SK-N-SH (cell line): ENCODE measurements around the gene MYO1F. TPM values are rescaled to one million over a fixed set of nuclear protein-coding genes. Genes with fewer than 3 reads are reported as not detected.

Experiments
- CTCF ChIA-PET: fragments of 300-600, 350-600 bp; formaldehyde crosslinking; extraction: SDS; loops from one replicate; lab custom pipeline; 2021; lab: Yijun Ruan, JAX
- POLR2A ChIA-PET: fragments of 350-600 bp; sonication (Branson Sonifier 250); formaldehyde crosslinking; extraction: SDS; loops from one replicate; lab custom pipeline; 2020; ENCODE audit warnings: antibody characterized with exemption, inconsistent platforms; lab: Yijun Ruan, JAX
- DNase-seq: peaks from one replicate; pipeline ENCODE4 v3.0.0; 2012
- H2AFZ ChIP-seq: fragments of 200-600 bp; sonication (generic); 2 replicates; pipeline ENCODE4 v1.8.1; 2016; ENCODE audit warnings: antibody characterized with exemption, mild to moderate bottlenecking, low read depth
- H3F3A ChIP-seq: fragments of 200-600 bp; sonication (generic); replicated peaks from 2 replicates; pipeline ENCODE3; 2016; ENCODE audit warnings: antibody characterized with exemption, mild to moderate bottlenecking; ENCODE audit not compliant: insufficient read depth
- H3K27ac ChIP-seq, 2 experiments: fragments of 200-500 bp in 1 of 2; fragments of 200-600 bp in 1 of 2; sonication (Bioruptor generic) in 1 of 2; sonication (generic), shearing (Covaris generic) in 1 of 2; 2 replicates each; pipeline versions ENCODE4 v1.5.1 to v1.6.1; 2014 to 2016; ENCODE audit warnings: low read depth in 2 of 2, inconsistent platforms in 1 of 2, low read length in 1 of 2, mild to moderate bottlenecking in 1 of 2, mixed read lengths in 1 of 2
- H3K27me3 ChIP-seq: fragments of 200-600 bp; sonication (generic), shearing (Covaris generic); 2 replicates; pipeline ENCODE4 v1.6.1; 2016; ENCODE audit warnings: mixed run types; ENCODE audit not compliant: insufficient read depth
- H3K36me3 ChIP-seq, 2 experiments: fragments of 200-500 bp in 1 of 2; fragments of 200-600 bp in 1 of 2; sonication (Bioruptor generic) in 1 of 2; sonication (generic) in 1 of 2; replicated peaks in 1 of 2; 2 replicates each; pipeline versions ENCODE3 to v1.5.1; 2014 to 2016; ENCODE audit warnings: low read length in 1 of 2, mild to moderate bottlenecking in 1 of 2; ENCODE audit not compliant: insufficient read depth in 2 of 2, control insufficient read depth in 1 of 2
- H3K4me1 ChIP-seq, 2 experiments: fragments of 200-500 bp in 1 of 2; fragments of 200-600 bp in 1 of 2; sonication (Bioruptor generic) in 1 of 2; sonication (generic), shearing (Covaris generic) in 1 of 2; 2 replicates each; pipeline versions ENCODE4 v1.5.1 to v1.6.1; 2014 to 2016; ENCODE audit warnings: low read depth in 1 of 2, low read length in 1 of 2, mixed run types in 1 of 2; ENCODE audit not compliant: insufficient read depth in 2 of 2, control insufficient read depth in 1 of 2
- H3K4me2 ChIP-seq: fragments of 200-600 bp; sonication (generic), shearing (Covaris generic); 2 replicates; pipeline ENCODE4 v1.6.1; 2017; ENCODE audit warnings: mixed run types
- H3K4me3 ChIP-seq, 2 experiments: fragments of 200-500 bp in 1 of 2; fragments of 200-600 bp in 1 of 2; sonication (Bioruptor generic) in 1 of 2; sonication (generic), shearing (Covaris generic) in 1 of 2; 2 replicates each; pipeline versions ENCODE4 v1.5.1 to v1.8.1; 2014 to 2016; ENCODE audit warnings: low read depth in 2 of 2, inconsistent platforms in 1 of 2, low read length in 1 of 2, mild to moderate bottlenecking in 1 of 2, mixed read lengths in 1 of 2, moderate library complexity in 1 of 2
- H3K79me2 ChIP-seq: fragments of 200-600 bp; sonication (generic); 2 replicates; pipeline ENCODE4 v1.8.1; 2017; ENCODE audit warnings: mild to moderate bottlenecking; ENCODE audit not compliant: insufficient read depth
- H3K9ac ChIP-seq: fragments of 200-600 bp; sonication (generic); 2 replicates; pipeline ENCODE4 v1.6.1; 2017; ENCODE audit warnings: mixed run types
- H3K9me2 ChIP-seq: fragments of 200-600 bp; sonication (generic); 2 replicates; pipeline ENCODE4 v1.6.1; 2017; ENCODE audit warnings: mixed run types
- H3K9me3 ChIP-seq: fragments of 200-600 bp; sonication (generic); 2 replicates; pipeline ENCODE4 v1.6.1; 2017; ENCODE audit warnings: mixed run types, mild to moderate bottlenecking, moderate library complexity
- H4K20me1 ChIP-seq: fragments of 200-600 bp; sonication (generic); 2 replicates; pipeline ENCODE4 v1.6.1; 2017; ENCODE audit warnings: mild to moderate bottlenecking, mixed run types; ENCODE audit not compliant: insufficient read depth
- EZH2phosphoT487 ChIP-seq: fragments of 200-600 bp; sonication (generic); IDR thresholded peaks from 2 replicates; pipeline ENCODE4 v1.6.1; 2017; ENCODE audit warnings: low read depth, mixed run types, mild to moderate bottlenecking, antibody characterized with exemption, moderate library complexity, borderline replicate concordance
- GABPA ChIP-seq: IDR thresholded peaks from 2 replicates; pipeline ENCODE4 v1.4.0; 2012; ENCODE audit warnings: low read depth, mild to moderate bottlenecking
- GATA2 ChIP-seq: sonication (generic); formaldehyde crosslinking; IDR thresholded peaks from 2 replicates; pipeline ENCODE4 v1.5.0; 2020; ENCODE audit warnings: mild to moderate bottlenecking, missing genetic modification reagents
- JUND ChIP-seq: IDR thresholded peaks from 2 replicates; pipeline ENCODE4 v1.4.0; 2012
- MAX ChIP-seq: IDR thresholded peaks from 2 replicates; pipeline ENCODE4 v1.4.0; 2012; ENCODE audit warnings: low read depth
- NRF1 ChIP-seq: IDR thresholded peaks from 2 replicates; pipeline ENCODE4 v1.6.1; 2012; ENCODE audit warnings: low read depth, mild to moderate bottlenecking, low read length
- POLR2AphosphoS5 ChIP-seq: IDR thresholded peaks from 2 replicates; pipeline ENCODE4 v1.6.1; 2012; ENCODE audit warnings: low read depth, low read length
- RAD21 ChIP-seq: IDR thresholded peaks from 2 replicates; pipeline ENCODE4 v1.6.1; 2012; ENCODE audit warnings: mild to moderate bottlenecking, low read length
- REST ChIP-seq: IDR thresholded peaks from 2 replicates; pipeline ENCODE4 v1.6.1; 2012; ENCODE audit warnings: mild to moderate bottlenecking, low read depth, low read length, moderate library complexity
- TAF1 ChIP-seq: IDR thresholded peaks from 2 replicates; pipeline ENCODE4 v1.6.1; 2012; ENCODE audit warnings: low read depth, mild to moderate bottlenecking, low read length, moderate library complexity, borderline replicate concordance
- TCF12 ChIP-seq: IDR thresholded peaks from 2 replicates; pipeline ENCODE4 v1.4.0; 2012
- WGBS: methylation state at CpG from one replicate; pipeline ENCODE4 v1.1.6; 2017; ENCODE audit warnings: low lambda C conversion rate; 5-methylcytosine and 5-hydroxymethylcytosine counted together
- polyA plus RNA-seq, 3 experiments: library from polyadenylated mRNA; depleted of rRNA; stranded (reverse); fragments of >200 nt; gene quantifications; 2 replicates each; pipeline ENCODE4 v1.2.3, GENCODE V29; 2012
- TF ChIP-seq, protein P1 (sequence below): fragments of 150-350 bp; IDR thresholded peaks from 2 replicates; pipeline ENCODE4 v1.6.1; 2016; ENCODE audit warnings: mild to moderate bottlenecking, low read depth, low read length
- TF ChIP-seq, protein P2 (sequence below): IDR thresholded peaks from 2 replicates; pipeline ENCODE4 v1.4.0; 2012; ENCODE audit warnings: low read depth, borderline replicate concordance

MYO1F gene
- polyA plus RNA-seq, 1 of the 3 experiments (the other 2 are of a cell fraction): 0.51 TPM

GRCh38 chr19:8612807-8613171, 35.5 kb upstream of the MYO1F start:
- Histone ChIP-seq H3K4me1 (peaks cover 0 to 5% of the 10 kb centered on the region in 2 experiments; a peak in 2 of 4 replicates), H2AFZ (no peak overlapping the region), H3K27ac (no peak overlapping the region), H3K9ac (no peak overlapping the region), H3K27me3 (peaks cover 18% of the 10 kb centered on the region; the same call in 1 of the 2 replicates), H3K9me2 (no peaks in the 10 kb centered on the region), H3F3A (no peaks in the 10 kb centered on the region), H3K36me3 (no peaks in the 10 kb centered on the region), H4K20me1 (no peaks in the 10 kb centered on the region), H3K79me2 (no peaks in the 10 kb centered on the region), H3K9me3 (no peaks in the 10 kb centered on the region), H3K4me2 (no peak overlapping the region), H3K4me3 (no peak overlapping the region)
- TF ChIP-seq GATA2 (no peak), TCF12 (no peak), EZH2phosphoT487 (no peak), TAF1 (no peak), GABPA (no peak), JUND (no peak), NRF1 (no peak), REST (no peak), RAD21 (no peak), MAX (no peak), POLR2AphosphoS5 (no peak)
- TF ChIP-seq, protein P1, sequence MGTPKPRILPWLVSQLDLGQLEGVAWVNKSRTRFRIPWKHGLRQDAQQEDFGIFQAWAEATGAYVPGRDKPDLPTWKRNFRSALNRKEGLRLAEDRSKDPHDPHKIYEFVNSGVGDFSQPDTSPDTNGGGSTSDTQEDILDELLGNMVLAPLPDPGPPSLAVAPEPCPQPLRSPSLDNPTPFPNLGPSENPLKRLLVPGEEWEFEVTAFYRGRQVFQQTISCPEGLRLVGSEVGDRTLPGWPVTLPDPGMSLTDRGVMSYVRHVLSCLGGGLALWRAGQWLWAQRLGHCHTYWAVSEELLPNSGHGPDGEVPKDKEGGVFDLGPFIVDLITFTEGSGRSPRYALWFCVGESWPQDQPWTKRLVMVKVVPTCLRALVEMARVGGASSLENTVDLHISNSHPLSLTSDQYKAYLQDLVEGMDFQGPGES: no peak
- TF ChIP-seq, protein P2, sequence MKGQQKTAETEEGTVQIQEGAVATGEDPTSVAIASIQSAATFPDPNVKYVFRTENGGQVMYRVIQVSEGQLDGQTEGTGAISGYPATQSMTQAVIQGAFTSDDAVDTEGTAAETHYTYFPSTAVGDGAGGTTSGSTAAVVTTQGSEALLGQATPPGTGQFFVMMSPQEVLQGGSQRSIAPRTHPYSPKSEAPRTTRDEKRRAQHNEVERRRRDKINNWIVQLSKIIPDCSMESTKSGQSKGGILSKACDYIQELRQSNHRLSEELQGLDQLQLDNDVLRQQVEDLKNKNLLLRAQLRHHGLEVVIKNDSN: no peak
- CTCF ChIA-PET: interaction anchor here (1.2 to 13.7 kb wide), 2 partner anchors 33 to 42 kb away, joined by 3 to 112 read pairs; partner anchors contain the start of gene MYO1F
- 75% methylated on average over 4 of the region's 5 CpGs for WGBS
- POLR2A ChIA-PET: no interaction called here
- no peak for DNase-seq
